Measurements from ENCODE around the gene DHRS1. TPM values are rescaled to one million over a fixed set of nuclear protein-coding genes. Genes with fewer than 3 reads are reported as not detected.
A peak's percentile ranks its signal among the peaks of the same experiment; 100 is the strongest.

Gene DHRS1
- total and polyA plus RNA-seq, 8 donors, result 24.9 to 55.5 (median 42.6) TPM

- no peak for TF ChIP-seq CTCF (IDR thresholded peaks at IDR 0.05)
- peaks cover 9 to 20% of the 10 kb centered on the region in 2 donors for H3K27me3 ChIP-seq
- peaks cover 0 to 32% of the 10 kb centered on the region in 2 donors for H3K36me3 ChIP-seq
- peak overlapping the region; percentile 59 to 65 for H3K4me3 ChIP-seq
- no peaks in the 10 kb centered on the region for H3K9me3 ChIP-seq
- peaks cover 16 to 58% of the 10 kb centered on the region in 2 donors for H3K4me1 ChIP-seq
- ATAC-seq, result no peak
- H3K27ac ChIP-seq, result peak overlapping the region in 1 of 2 donors; percentile 85
- peak in 1 of 4 donors; percentile 47 for DNase-seq
- intact Hi-C loops (cut with DNase I), result loop anchor here (10.0 kb wide), 2 partner anchors 96 to 336 kb away; no protein-coding TSS in a partner anchor
Measured at GRCh38 chr14:24338843-24339242, 39.3 kb upstream of the DHRS1 start.

- intact Hi-C loops (cut with DNase I), result loop anchor here (10.0 kb wide), 2 partner anchors 97 to 337 kb away; no protein-coding TSS in a partner anchor
- TF ChIP-seq CTCF (IDR thresholded peaks at IDR 0.05), result no peak
- DNase-seq, result no peak
- Histone ChIP-seq H3K27me3 (peaks cover 9 to 22% of the 10 kb centered on the region in 2 donors), H3K4me1 (peaks cover 25 to 68% of the 10 kb centered on the region in 2 donors), H3K9me3 (no peaks in the 10 kb centered on the region), H3K27ac (no peak overlapping the region), H3K4me3 (no peak overlapping the region), H3K36me3 (peaks cover 0 to 32% of the 10 kb centered on the region in 2 donors)
- no peak for ATAC-seq
Measured at GRCh38 chr14:24337824-24338175, 38.2 kb upstream of the DHRS1 start.

- Histone ChIP-seq H3K27me3 (peaks cover 9 to 27% of the 10 kb centered on the region in 2 donors), H3K27ac (no peak overlapping the region), H3K9me3 (no peaks in the 10 kb centered on the region), H3K4me1 (peaks cover 30 to 73% of the 10 kb centered on the region in 2 donors), H3K4me3 (no peak overlapping the region), H3K36me3 (peaks cover 0 to 32% of the 10 kb centered on the region in 2 donors)
- ATAC-seq (no peak), DNase-seq (no peak)
- intact Hi-C loops (cut with DNase I), result loop anchor here (10.0 kb wide), 2 partner anchors 98 to 338 kb away; no protein-coding TSS in a partner anchor
- no peak for TF ChIP-seq CTCF (IDR thresholded peaks at IDR 0.05)
Measured at GRCh38 chr14:24337144-24337823, 37.7 kb upstream of the DHRS1 start.

- Histone ChIP-seq H3K36me3 (peaks cover 0 to 32% of the 10 kb centered on the region in 2 donors), H3K27ac (peak overlapping the region; percentile 74 to 80), H3K4me3 (peak overlapping the region in 1 of 2 donors; percentile 46), H3K27me3 (peaks cover 9 to 27% of the 10 kb centered on the region in 2 donors), H3K9me3 (no peaks in the 10 kb centered on the region), H3K4me1 (peaks cover 30 to 89% of the 10 kb centered on the region in 2 donors)
- intact Hi-C loops (cut with DNase I), result loop anchor here (10.0 kb wide), 2 partner anchors 99 to 339 kb away; no protein-coding TSS in a partner anchor
- TF ChIP-seq CTCF (IDR thresholded peaks at IDR 0.05), result no peak
- ATAC-seq (no peak), DNase-seq (no peak)
Measured at GRCh38 chr14:24335461-24336171, 36.0 kb upstream of the DHRS1 start.

Data from left lung (tissue), 10 donors.